Esophagus (tissue), 2 donors: ENCODE data around the gene IMMP2L. TPM values are rescaled to one million over a fixed set of nuclear protein-coding genes. Genes with fewer than 3 reads are reported as not detected.

Experiments
- H3K27ac ChIP-seq, 2 donors: one replicate each; pipeline ENCODE4 v1.5.1; 2013; ENCODE audit warnings: low read depth in 2 of 2, mild to moderate bottlenecking in 2 of 2, inconsistent platforms in 1 of 2, low read length in 1 of 2, moderate library complexity in 1 of 2
- H3K27me3 ChIP-seq, 2 donors: one replicate each; pipeline ENCODE4 v1.6.1; 2013; ENCODE audit warnings: low read length in 2 of 2, control low read depth in 1 of 2, mild to moderate bottlenecking in 1 of 2; ENCODE audit not compliant: insufficient read depth in 2 of 2, control insufficient read depth in 1 of 2
- H3K36me3 ChIP-seq, 2 donors: one replicate each; pipeline ENCODE4 v1.6.1; 2013; ENCODE audit warnings: low read length in 1 of 2; ENCODE audit not compliant: control insufficient read depth in 2 of 2, insufficient read depth in 2 of 2
- H3K4me1 ChIP-seq, 2 donors: one replicate each; pipeline ENCODE4 v1.6.1; 2013; ENCODE audit warnings: low read length in 1 of 2; ENCODE audit not compliant: control insufficient read depth in 2 of 2, insufficient read depth in 2 of 2
- H3K4me3 ChIP-seq, 2 donors: one replicate each; pipeline ENCODE4 v1.5.1; 2013; ENCODE audit warnings: low read length in 2 of 2, mild to moderate bottlenecking in 2 of 2, low read depth in 1 of 2, moderate library complexity in 1 of 2
- H3K9me3 ChIP-seq, 2 donors: one replicate each; pipeline ENCODE4 v1.6.1; 2013; ENCODE audit warnings: mild to moderate bottlenecking in 2 of 2, low read depth in 1 of 2, low read length in 1 of 2, moderate library complexity in 1 of 2; ENCODE audit not compliant: control insufficient read depth in 2 of 2, insufficient read depth in 1 of 2
- WGBS, 2 donors: extraction: QIAGEN DNeasy Blood & Tissue Kit; methylation state at CpG; one replicate each; pipeline ENCODE4 v1.1.7; 2013; 5-methylcytosine and 5-hydroxymethylcytosine counted together
- polyA plus RNA-seq, 2 donors: library from polyadenylated mRNA; stranded (reverse); fragments of 200-250 nt; gene quantifications; one replicate each; pipeline ENCODE4 v1.2.3, GENCODE V29; 2013
- donor health status: healthy with polysubstance abuse.
- donor health status: Bipolar disorder and iron deficiency.

The IMMP2L gene
- polyA plus RNA-seq, 2 donors, result 6.5 to 14.5 TPM

- H3K36me3 ChIP-seq, result no peaks in the 10 kb centered on the region
- no peaks in the 10 kb centered on the region for H3K9me3 ChIP-seq
- H3K4me3 ChIP-seq, result no peak overlapping the region
- no peaks in the 10 kb centered on the region for H3K4me1 ChIP-seq
- H3K27ac ChIP-seq, result no peak overlapping the region
- no peaks in the 10 kb centered on the region for H3K27me3 ChIP-seq
- WGBS, 2 donors, result 91% methylated on average over 10 of the region's 10 CpGs
These were observed 573.3 kb downstream of the IMMP2L start for GRCh38 chr7:110988890-110989501.

GRCh38 chr7:110988348-110988747, 573.9 kb downstream of the IMMP2L start:
- no peaks in the 10 kb centered on the region for H3K36me3 ChIP-seq
- H3K27me3 ChIP-seq, result no peaks in the 10 kb centered on the region
- no peak overlapping the region for H3K4me3 ChIP-seq
- WGBS, 2 donors, result 92% methylated on average over 2 of the region's 2 CpGs
- H3K4me1 ChIP-seq, result no peaks in the 10 kb centered on the region
- H3K27ac ChIP-seq, result no peak overlapping the region
- no peaks in the 10 kb centered on the region for H3K9me3 ChIP-seq

GRCh38 chr7:110987127-110987693, 575.1 kb downstream of the IMMP2L start:
- H3K4me1 ChIP-seq, result no peaks in the 10 kb centered on the region
- 95 to 100% methylated on average over 1 of the region's 1 CpG for WGBS, 2 donors

GRCh38 chr7:110983822-110984456, 578.4 kb downstream of the IMMP2L start:
- H3K4me1 ChIP-seq, result no peaks in the 10 kb centered on the region
- no peak overlapping the region for H3K4me3 ChIP-seq
- no peaks in the 10 kb centered on the region for H3K36me3 ChIP-seq
- whole genome bisulfite sequencing, 2 donors, result 68 to 78% methylated on average over 3 of the region's 3 CpGs
- H3K27me3 ChIP-seq, result no peaks in the 10 kb centered on the region
- H3K9me3 ChIP-seq, result no peaks in the 10 kb centered on the region
- no peak overlapping the region for H3K27ac ChIP-seq

More at GRCh38 chr7:110987127-110987693, 575.1 kb downstream of the IMMP2L start:
- Histone ChIP-seq H3K4me3 (no peak overlapping the region), H3K27ac (no peak overlapping the region), H3K9me3 (no peaks in the 10 kb centered on the region), H3K36me3 (no peaks in the 10 kb centered on the region), H3K27me3 (no peaks in the 10 kb centered on the region)

- Histone ChIP-seq H3K36me3 (no peaks in the 10 kb centered on the region), H3K27ac (no peak overlapping the region), H3K4me1 (no peaks in the 10 kb centered on the region), H3K27me3 (no peaks in the 10 kb centered on the region), H3K9me3 (no peaks in the 10 kb centered on the region), H3K4me3 (no peak overlapping the region)
- 90 to 92% methylated on average over 4 of the region's 4 CpGs for WGBS, 2 donors
These were observed 585.1 kb downstream of the IMMP2L start for GRCh38 chr7:110977127-110977737.

GRCh38 chr7:110975486-110975885, 586.8 kb downstream of the IMMP2L start:
- Histone ChIP-seq H3K36me3 (no peaks in the 10 kb centered on the region), H3K9me3 (no peaks in the 10 kb centered on the region), H3K4me3 (no peak overlapping the region), H3K27ac (no peak overlapping the region), H3K27me3 (no peaks in the 10 kb centered on the region), H3K4me1 (no peaks in the 10 kb centered on the region)

- no peaks in the 10 kb centered on the region for H3K36me3 ChIP-seq
- no peak overlapping the region for H3K4me3 ChIP-seq
- H3K27ac ChIP-seq, result no peak overlapping the region
- H3K4me1 ChIP-seq, result no peaks in the 10 kb centered on the region
- 55 to 77% methylated on average over 3 of the region's 3 CpGs for WGBS, 2 donors
- no peaks in the 10 kb centered on the region for H3K9me3 ChIP-seq
- H3K27me3 ChIP-seq, result no peaks in the 10 kb centered on the region
These were observed 587.9 kb downstream of the IMMP2L start for GRCh38 chr7:110974441-110974840.

GRCh38 chr7:110973196-110973990, 588.9 kb downstream of the IMMP2L start:
- Histone ChIP-seq H3K4me1 (no peaks in the 10 kb centered on the region), H3K27me3 (no peaks in the 10 kb centered on the region), H3K9me3 (no peaks in the 10 kb centered on the region), H3K4me3 (no peak overlapping the region), H3K36me3 (no peaks in the 10 kb centered on the region), H3K27ac (no peak overlapping the region)
- WGBS, 2 donors, result 92 to 93% methylated on average over 6 of the region's 6 CpGs

- H3K27ac ChIP-seq, result no peak overlapping the region
- 67 to 75% methylated on average over 6 of the region's 6 CpGs for WGBS, 2 donors
- no peaks in the 10 kb centered on the region for H3K27me3 ChIP-seq
- H3K4me1 ChIP-seq, result no peaks in the 10 kb centered on the region
- H3K36me3 ChIP-seq, result no peaks in the 10 kb centered on the region
- H3K9me3 ChIP-seq, result no peaks in the 10 kb centered on the region
- H3K4me3 ChIP-seq, result no peak overlapping the region
These were observed 597.5 kb downstream of the IMMP2L start for GRCh38 chr7:110964775-110965174.
